Measurements from ENCODE around the gene STK33.

GRCh38 chr11:8356721-8357504 lies 237.1 kb downstream of the STK33 start:
- TF ChIP-seq EZH2 (IDR thresholded peaks at IDR 0.05; ENCODE audit: low read depth) = no peak
- no peak for TF ChIP-seq CTCF (conservative IDR thresholded peaks at IDR 0.05)
